ENCODE measurements around the gene CARMIL1.

GRCh38 chr6:25239059-25239458 is 40.1 kb upstream of the CARMIL1 start:
- TF ChIP-seq ZFP3 (CRISPR knock-in tag; IDR thresholded peaks at IDR 0.05): no peak
- TF ChIP-seq ARNTL (CRISPR knock-in tag; IDR thresholded peaks at IDR 0.05; ENCODE audit: borderline replicate concordance, low read depth): no peak
- TF ChIP-seq ZFP30 (CRISPR knock-in tag; IDR thresholded peaks at IDR 0.05): no peak
- peak; percentile 51; the same call in 1 of the 2 replicates for TF ChIP-seq TCF4 (CRISPR knock-in tag; IDR thresholded peaks at IDR 0.05; ENCODE audit: borderline replicate concordance)
- peak; percentile 57; the same call in 1 of the 2 replicates for TF ChIP-seq TOX (CRISPR knock-in tag; IDR thresholded peaks at IDR 0.05; ENCODE audit: borderline replicate concordance)
- TF ChIP-seq RARB (CRISPR knock-in tag; IDR thresholded peaks at IDR 0.05): no peak
- TF ChIP-seq TSHZ2 (CRISPR knock-in tag; IDR thresholded peaks at IDR 0.05): no peak
- no peak for TF ChIP-seq SNAI2 (CRISPR knock-in tag; IDR thresholded peaks at IDR 0.05)
